ENCODE results near the gene TCEANC2. TPM values are rescaled to one million over a fixed set of nuclear protein-coding genes. Genes with fewer than 3 reads are reported as not detected.
A peak's percentile ranks its signal among the peaks of the same experiment; 100 is the strongest.

Gene TCEANC2
- total RNA-seq, 1 donor from 2014 or later, result 4.7 TPM

- peak; percentile 55 for DNase-seq
- intact Hi-C loops (cut with DNase I), result no loop called here
Measured at GRCh38 chr1:54008876-54009275, 44.5 kb upstream of the TCEANC2 start.

GRCh38 chr1:54009406-54009805 lies 44.0 kb upstream of the TCEANC2 start:
- Histone ChIP-seq H3K36me3 (no peaks in the 10 kb centered on the region), H3K4me3 (no peak overlapping the region), H3K9me3 (no peaks in the 10 kb centered on the region), H3K27me3 (peaks cover 7% of the 10 kb centered on the region), H3K27ac (no peak overlapping the region), H3K4me1 (no peaks in the 10 kb centered on the region)
- intact Hi-C loops (cut with DNase I), result no loop called here
- ATAC-seq (no peak), DNase-seq (peak; percentile 27)
- no peak for TF ChIP-seq CTCF (IDR thresholded peaks at IDR 0.05)

More at GRCh38 chr1:54008876-54009275, 44.5 kb upstream of the TCEANC2 start:
- no peak for TF ChIP-seq CTCF (IDR thresholded peaks at IDR 0.05)
- no peaks in the 10 kb centered on the region for H3K4me1 ChIP-seq
- H3K27ac ChIP-seq, result no peak overlapping the region
- peak; percentile 12 for ATAC-seq
- no peak overlapping the region for H3K4me3 ChIP-seq
- no peaks in the 10 kb centered on the region for H3K9me3 ChIP-seq
- H3K27me3 ChIP-seq, result peaks cover 6% of the 10 kb centered on the region
- no peaks in the 10 kb centered on the region for H3K36me3 ChIP-seq

- intact Hi-C loops (cut with DNase I), result no loop called here
- Histone ChIP-seq H3K27ac (no peak overlapping the region), H3K4me3 (no peak overlapping the region), H3K9me3 (no peaks in the 10 kb centered on the region), H3K4me1 (no peaks in the 10 kb centered on the region), H3K27me3 (peaks cover 7% of the 10 kb centered on the region), H3K36me3 (no peaks in the 10 kb centered on the region)
- no peak for ATAC-seq
- DNase-seq, result no peak
- TF ChIP-seq CTCF (IDR thresholded peaks at IDR 0.05), result no peak
Measured at GRCh38 chr1:54010415-54011117, 42.8 kb upstream of the TCEANC2 start.

GRCh38 chr1:54011316-54012007 lies 41.9 kb upstream of the TCEANC2 start:
- intact Hi-C loops (cut with DNase I), result no loop called here
- H3K36me3 ChIP-seq, result no peaks in the 10 kb centered on the region

GRCh38 chr1:54012008-54012325 lies 41.4 kb upstream of the TCEANC2 start:
- H3K27ac ChIP-seq, result no peak overlapping the region
- no peaks in the 10 kb centered on the region for H3K9me3 ChIP-seq
- intact Hi-C loops (cut with DNase I), result no loop called here
- no peak for ATAC-seq
- no peak for TF ChIP-seq CTCF (IDR thresholded peaks at IDR 0.05)
- H3K36me3 ChIP-seq, result no peaks in the 10 kb centered on the region
- H3K27me3 ChIP-seq, result peaks cover 7% of the 10 kb centered on the region
- peak; percentile 58 for DNase-seq
- no peak overlapping the region for H3K4me3 ChIP-seq
- H3K4me1 ChIP-seq, result no peaks in the 10 kb centered on the region

More at GRCh38 chr1:54011316-54012007, 41.9 kb upstream of the TCEANC2 start:
- Histone ChIP-seq H3K27ac (no peak overlapping the region), H3K27me3 (peaks cover 7% of the 10 kb centered on the region), H3K4me1 (no peaks in the 10 kb centered on the region), H3K9me3 (no peaks in the 10 kb centered on the region), H3K4me3 (no peak overlapping the region)
- DNase-seq, result peak; percentile 28
- no peak for TF ChIP-seq CTCF (IDR thresholded peaks at IDR 0.05)
- ATAC-seq, result no peak
